NCI-H2171 (cell line): ENCODE measurements around the gene CRADD.
"Not testable (repeated sequence)": the region's sequence is repeated elsewhere in the genome, so short reads cannot be mapped to it uniquely, and the experiment has no call there.

ENCODE experiments used
- DNase-seq: peaks from one replicate; lab custom pipeline; 2025; lab: John Stamatoyannopoulos, UW

CRADD gene

DNA sequence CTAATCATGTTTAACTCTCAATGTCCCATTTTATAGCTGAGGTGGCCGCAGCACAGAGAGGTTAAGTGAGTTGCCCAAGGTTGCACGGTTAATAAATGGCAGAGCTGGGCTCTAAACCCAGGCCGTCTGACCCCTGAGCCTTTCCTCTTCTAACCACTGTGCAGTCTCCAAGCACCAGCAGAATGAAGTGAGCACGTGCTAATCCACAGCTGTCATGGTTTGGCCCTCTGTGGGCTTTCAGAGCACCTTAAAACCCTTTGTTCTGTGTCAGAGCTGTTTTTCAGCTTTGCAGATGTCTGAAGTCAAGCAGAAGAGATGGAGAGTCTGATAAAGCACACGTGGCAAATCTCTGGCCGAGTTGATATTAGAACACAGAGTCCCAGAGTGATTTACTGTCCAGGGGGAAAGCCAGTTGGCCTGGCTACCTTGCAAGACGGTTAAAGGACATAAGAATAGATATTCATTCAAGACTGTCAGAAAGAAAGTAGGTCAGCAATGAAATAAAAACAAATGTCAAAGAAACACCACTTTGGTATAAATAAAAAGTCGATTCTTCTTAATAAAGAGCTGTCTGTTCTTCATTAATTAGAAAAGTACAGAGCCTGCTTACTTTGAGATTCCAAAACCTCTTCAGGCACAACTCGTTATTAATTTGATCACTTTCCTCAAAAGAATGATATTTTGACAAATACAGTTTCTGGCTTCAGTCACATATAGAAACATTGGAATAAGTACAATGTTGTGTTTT, 107.3 kb downstream of the CRADD start:
- DNase-seq: peak; percentile 71

DNA sequence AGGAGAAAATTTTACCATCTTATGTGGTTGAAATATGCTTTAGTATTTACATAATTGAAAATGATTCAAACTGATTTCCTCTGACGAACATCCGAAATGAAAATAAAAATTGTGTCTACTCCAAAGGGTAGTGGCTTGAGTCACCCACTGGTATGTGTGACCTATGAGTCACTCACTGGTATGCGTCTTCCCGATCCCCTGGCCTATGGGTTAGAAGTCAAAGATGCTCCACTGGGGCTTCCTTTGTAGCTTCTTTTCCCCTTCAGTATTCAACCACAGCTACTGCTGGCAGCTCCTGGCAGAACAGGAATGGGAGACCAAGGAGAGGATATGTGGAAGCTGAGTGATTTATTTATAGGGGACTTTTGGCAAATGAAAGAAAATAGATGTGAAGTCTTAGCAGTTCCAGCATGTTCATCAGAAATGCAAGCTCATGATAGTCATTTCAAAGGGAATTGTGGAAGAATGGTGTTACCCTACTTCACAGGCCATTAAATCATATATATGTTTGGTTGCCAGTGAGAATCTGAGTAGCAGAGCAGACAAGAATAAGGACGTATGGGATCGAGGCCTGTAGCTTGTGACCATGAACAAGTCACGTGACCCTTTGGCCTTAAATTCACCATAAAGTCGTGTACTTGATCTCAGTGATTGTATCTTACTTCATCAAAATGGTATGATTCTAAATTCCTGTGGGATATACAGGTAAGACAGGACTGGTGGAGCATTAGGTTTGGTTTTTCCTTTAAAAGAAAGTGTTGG, 108.3 kb downstream of the CRADD start:
- no peak for DNase-seq

- DNase-seq: no peak
Observed at GRCh38 chr12:93786656-93787397, 109.7 kb downstream of the CRADD start.

DNA sequence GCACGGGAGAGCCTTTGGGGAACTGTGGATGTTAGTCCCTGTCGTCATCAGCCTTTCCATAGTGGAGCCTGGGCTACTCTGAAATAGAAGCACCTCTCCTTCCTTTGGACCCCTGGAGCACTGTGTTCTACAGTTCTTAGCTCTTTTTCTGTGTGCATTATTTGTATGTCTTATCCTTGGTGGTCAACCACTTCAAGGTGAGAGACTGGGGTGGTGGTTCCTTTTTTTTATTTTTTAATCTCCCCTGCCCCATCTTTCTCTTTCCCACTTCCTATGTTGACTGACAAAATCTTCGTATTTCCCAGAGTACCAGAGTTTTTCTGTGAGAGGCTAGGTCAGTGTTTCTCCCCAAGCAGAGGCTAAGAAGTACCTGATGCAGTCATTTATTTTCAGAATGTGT, 111.7 kb downstream of the CRADD start:
- no peak for DNase-seq

DNA sequence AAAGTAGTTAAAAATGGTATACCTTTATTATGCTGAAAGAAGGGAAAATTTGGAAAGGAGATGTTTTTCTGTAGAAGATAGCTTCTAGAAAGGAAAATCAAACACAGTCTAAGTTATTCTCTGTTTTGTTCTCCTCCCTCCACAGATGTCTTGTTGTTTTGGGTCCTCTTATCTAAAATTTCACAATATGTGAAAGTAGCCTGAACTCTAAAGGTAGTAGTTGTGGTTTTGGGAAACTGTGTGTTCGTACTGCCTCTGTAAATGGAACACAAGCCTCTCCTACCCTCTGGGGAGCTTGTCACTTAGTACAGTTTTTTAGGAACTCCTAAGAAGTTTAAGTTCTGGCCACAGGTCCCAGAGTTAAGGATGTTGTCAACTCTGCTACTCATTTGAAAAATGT, 112.6 kb downstream of the CRADD start:
- no peak for DNase-seq

- no peak for DNase-seq
Observed at GRCh38 chr12:93790472-93791152, 113.4 kb downstream of the CRADD start.

GRCh38 chr12:93793007-93793406, 115.8 kb downstream of the CRADD start:
- no peak for DNase-seq

- no peak for DNase-seq
Observed at GRCh38 chr12:93793983-93794382, 116.8 kb downstream of the CRADD start.

DNA sequence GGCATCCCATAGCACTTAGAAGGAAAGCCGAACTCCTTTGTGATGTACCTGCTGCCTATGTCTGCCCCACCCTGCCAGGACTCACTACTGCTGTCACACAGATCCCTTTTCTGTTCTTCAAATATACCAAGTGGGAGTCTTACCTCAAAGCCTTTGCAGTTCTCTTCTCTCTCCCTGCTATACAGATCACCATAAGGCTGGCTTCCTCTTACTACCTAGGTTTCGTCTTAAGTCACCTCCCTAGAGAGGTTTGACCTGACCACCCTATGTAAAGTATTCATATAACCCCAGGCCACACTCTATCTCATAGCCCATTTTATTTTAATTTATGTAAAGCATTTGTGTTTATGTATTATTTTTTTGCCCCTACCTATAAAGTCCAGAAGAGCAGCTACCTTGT, 117.6 kb downstream of the CRADD start:
- DNase-seq: no peak

DNA sequence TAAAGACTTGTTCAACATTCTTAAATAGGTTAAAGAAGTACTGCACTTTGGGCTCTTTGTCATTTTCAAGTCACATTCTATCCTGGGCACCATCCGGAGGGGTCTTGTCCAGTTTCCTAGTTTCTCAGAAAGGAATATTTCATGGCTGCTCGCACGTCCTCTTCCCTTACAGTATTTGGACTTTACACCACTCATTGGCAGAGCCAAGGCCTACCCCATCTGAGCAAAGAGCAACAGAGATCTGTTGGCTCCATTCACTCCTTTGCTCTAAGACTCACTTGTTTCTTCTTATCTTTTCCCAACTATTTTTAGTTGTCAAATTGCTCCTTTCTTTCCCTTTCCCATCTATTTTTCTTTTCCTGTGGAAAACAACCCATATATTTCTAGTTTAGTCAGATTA, 118.2 kb downstream of the CRADD start:
- no peak for DNase-seq

DNA sequence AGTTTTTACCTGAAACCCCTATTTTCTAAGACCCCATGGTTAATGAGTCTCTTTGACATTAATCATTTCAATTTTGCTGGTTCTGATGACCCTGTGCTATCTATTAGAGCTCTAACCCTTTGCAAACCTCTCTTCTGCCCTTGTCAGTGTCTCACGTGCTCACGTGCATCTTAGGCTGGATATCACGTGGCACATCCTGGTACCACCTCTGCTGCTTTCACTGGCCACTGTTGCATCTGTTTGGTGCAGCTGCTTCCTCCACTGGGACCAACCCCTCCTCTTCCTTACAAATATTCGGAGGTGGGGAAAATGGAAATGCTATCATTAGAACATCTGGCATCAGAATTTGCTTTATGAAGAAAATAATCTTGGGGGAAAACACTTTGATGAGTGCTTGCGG, 119.6 kb downstream of the CRADD start:
- no peak for DNase-seq

- no peak for DNase-seq
Observed at GRCh38 chr12:93798279-93799151, 121.3 kb downstream of the CRADD start.

- not testable (repeated sequence) for DNase-seq
Observed at GRCh38 chr12:93801666-93802065, 124.5 kb downstream of the CRADD start.

DNA sequence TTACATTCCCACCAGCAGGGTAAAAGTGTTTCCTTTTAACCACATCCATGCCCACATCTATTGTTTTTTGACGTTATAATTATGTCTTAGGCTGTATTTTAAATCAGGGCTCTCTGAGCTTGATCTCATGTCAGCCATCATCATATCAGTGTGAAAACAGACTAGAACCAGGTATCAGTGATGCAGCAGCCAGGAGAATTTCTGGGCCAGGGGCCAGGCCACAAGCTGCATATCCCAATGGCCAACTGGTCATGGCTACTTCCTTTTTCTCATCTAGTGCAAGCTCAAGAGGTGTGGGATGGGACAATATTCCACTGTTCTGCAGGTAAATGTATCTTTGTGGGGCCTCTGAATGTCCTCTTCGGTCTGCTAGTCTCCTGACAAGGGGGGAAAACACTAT, 125.1 kb downstream of the CRADD start:
- no peak for DNase-seq

DNA sequence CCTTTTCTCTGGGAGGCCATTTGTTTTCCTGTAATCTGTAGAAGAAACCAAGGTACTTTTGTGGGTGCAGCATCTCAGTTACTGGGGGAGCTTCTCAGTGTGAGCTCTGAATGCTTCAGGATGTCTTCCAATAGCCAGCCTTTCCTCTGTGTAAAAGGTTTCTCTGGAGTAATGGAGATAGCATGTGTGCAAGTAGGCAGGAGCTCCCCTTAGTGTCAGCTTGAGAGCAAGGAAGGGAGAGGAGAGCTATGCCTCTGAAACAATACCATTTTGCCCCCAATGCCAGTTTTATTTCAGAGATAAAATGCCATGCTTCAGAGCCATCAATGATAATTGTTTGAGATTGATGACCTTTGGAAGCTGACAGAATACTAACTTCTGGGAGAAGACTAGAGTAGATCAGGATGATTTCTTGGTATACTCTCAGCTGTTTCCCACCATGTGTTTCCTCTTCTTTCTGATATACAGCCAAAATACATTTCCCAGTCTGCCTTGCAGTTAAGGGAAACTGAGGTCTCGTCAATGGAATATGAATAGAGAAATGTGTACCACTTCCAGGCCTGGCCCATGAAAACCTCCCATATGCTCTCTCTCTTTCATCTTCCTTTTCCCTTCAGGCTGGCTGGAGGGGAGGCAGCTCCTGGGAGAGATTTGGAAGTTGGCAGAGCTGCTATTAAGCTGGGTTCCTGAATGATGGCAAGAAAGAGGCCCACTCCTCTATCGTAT, 125.7 kb downstream of the CRADD start:
- no peak for DNase-seq

- DNase-seq: peak; percentile 68
Observed at GRCh38 chr12:93803424-93803807, 126.2 kb downstream of the CRADD start.

GRCh38 chr12:93804392-93805179, 127.4 kb downstream of the CRADD start:
- no peak for DNase-seq

DNA sequence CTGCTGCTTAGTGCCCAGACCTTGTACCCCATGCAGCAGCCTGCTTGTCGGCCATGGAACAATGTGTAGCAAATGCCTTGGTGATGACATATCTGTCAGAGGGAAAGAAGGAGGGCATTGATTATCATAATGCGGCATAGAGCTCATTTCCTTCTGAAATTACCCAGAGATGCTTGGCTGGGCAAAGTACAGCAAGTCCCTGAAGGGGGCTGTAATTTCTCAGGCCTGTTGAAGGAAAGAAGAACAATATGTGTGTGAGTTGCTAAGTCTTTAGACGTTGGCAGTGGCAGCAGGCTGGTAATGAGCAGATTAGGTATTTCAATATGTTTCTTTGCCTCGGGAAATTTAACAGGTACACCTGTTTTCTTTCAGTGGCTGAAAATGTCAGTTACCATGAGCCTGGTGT, 128.6 kb downstream of the CRADD start:
- no peak for DNase-seq

DNA sequence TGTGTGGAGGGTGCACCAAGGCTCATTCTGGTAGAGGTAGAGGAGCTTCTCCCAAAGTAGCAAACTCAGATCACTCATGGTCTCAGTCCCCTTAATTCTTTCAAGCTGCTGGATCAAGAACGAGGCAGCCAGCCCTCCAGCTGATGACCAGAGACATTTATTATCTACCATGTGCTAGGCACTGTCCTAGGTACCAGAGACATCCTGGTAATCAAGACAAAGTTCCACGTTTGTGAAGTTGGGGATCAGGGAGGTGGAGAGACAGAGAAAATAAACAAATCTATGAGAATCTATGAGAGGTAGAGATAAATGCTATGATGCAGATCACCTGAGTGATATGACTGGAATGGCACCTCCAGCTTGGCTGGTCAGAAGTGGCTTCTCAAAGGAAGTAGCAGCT, 130.2 kb downstream of the CRADD start:
- no peak for DNase-seq
